ENCODE measurements around the gene RPN2.

The RPN2 gene

GRCh38 chr20:37228656-37229055 is 49.5 kb downstream of the RPN2 start:
- ATAC-seq (replicated peaks; ENCODE audit: extremely low read depth, poor library complexity, severe bottlenecking), result no peak
- no peak overlapping the region for H3K4me3 Mint-ChIP-seq
- H3K4me1 Mint-ChIP-seq, result no peaks in the 10 kb centered on the region
- peaks cover 87% of the 10 kb centered on the region for H3K36me3 Mint-ChIP-seq (ENCODE audit: insufficient read depth)
- DNase-seq (ENCODE audit: low spot score in 2 of 2), result no peak
- H3K9me3 Mint-ChIP-seq, result no peaks in the 10 kb centered on the region
- H3K27me3 Mint-ChIP-seq, result no peaks in the 10 kb centered on the region
- H3K27ac Mint-ChIP-seq (ENCODE audit: low read depth), result no peak overlapping the region

- H3K9me3 Mint-ChIP-seq, result no peaks in the 10 kb centered on the region
- H3K4me3 Mint-ChIP-seq, result no peak overlapping the region
- no peaks in the 10 kb centered on the region for H3K4me1 Mint-ChIP-seq
- peaks cover 88% of the 10 kb centered on the region for H3K36me3 Mint-ChIP-seq (ENCODE audit: insufficient read depth)
- ATAC-seq (replicated peaks; ENCODE audit: extremely low read depth, poor library complexity, severe bottlenecking), result no peak
- no peaks in the 10 kb centered on the region for H3K27me3 Mint-ChIP-seq
- H3K27ac Mint-ChIP-seq (ENCODE audit: low read depth), result no peak overlapping the region
- no peak for DNase-seq (ENCODE audit: low spot score in 2 of 2)
These were observed 50.2 kb downstream of the RPN2 start for GRCh38 chr20:37229357-37229756.

- DNase-seq (ENCODE audit: low spot score in 2 of 2) (no peak), ATAC-seq (replicated peaks; ENCODE audit: extremely low read depth, poor library complexity, severe bottlenecking) (no peak)
- Mint-ChIP-seq H3K4me1 (no peaks in the 10 kb centered on the region), H3K27ac (ENCODE audit: low read depth) (no peak overlapping the region), H3K27me3 (no peaks in the 10 kb centered on the region), H3K36me3 (ENCODE audit: insufficient read depth) (peaks cover 87% of the 10 kb centered on the region), H3K4me3 (no peak overlapping the region), H3K9me3 (no peaks in the 10 kb centered on the region)
These were observed 51.1 kb downstream of the RPN2 start for GRCh38 chr20:37230200-37230599.

- Mint-ChIP-seq H3K9me3 (no peaks in the 10 kb centered on the region), H3K4me3 (no peak overlapping the region), H3K27ac (ENCODE audit: low read depth) (no peak overlapping the region), H3K36me3 (ENCODE audit: insufficient read depth) (peaks cover 85% of the 10 kb centered on the region), H3K4me1 (no peaks in the 10 kb centered on the region), H3K27me3 (no peaks in the 10 kb centered on the region)
- no peak for DNase-seq (ENCODE audit: low spot score in 2 of 2)
- no peak for ATAC-seq (replicated peaks; ENCODE audit: extremely low read depth, poor library complexity, severe bottlenecking)
These were observed 53.0 kb downstream of the RPN2 start for GRCh38 chr20:37231947-37232630.

GRCh38 chr20:37233548-37234253 is 54.6 kb downstream of the RPN2 start:
- Mint-ChIP-seq H3K27me3 (no peaks in the 10 kb centered on the region), H3K9me3 (no peaks in the 10 kb centered on the region), H3K4me1 (no peaks in the 10 kb centered on the region), H3K36me3 (ENCODE audit: insufficient read depth) (peaks cover 83% of the 10 kb centered on the region), H3K4me3 (no peak overlapping the region), H3K27ac (ENCODE audit: low read depth) (no peak overlapping the region)
- ATAC-seq (replicated peaks; ENCODE audit: extremely low read depth, poor library complexity, severe bottlenecking), result no peak
- no peak for DNase-seq (ENCODE audit: low spot score in 2 of 2)

GRCh38 chr20:37234254-37234581 is 55.1 kb downstream of the RPN2 start:
- no peaks in the 10 kb centered on the region for H3K9me3 Mint-ChIP-seq
- H3K27ac Mint-ChIP-seq (ENCODE audit: low read depth), result no peak overlapping the region
- H3K4me3 Mint-ChIP-seq, result no peak overlapping the region
- H3K4me1 Mint-ChIP-seq, result no peaks in the 10 kb centered on the region
- peaks cover 82% of the 10 kb centered on the region for H3K36me3 Mint-ChIP-seq (ENCODE audit: insufficient read depth)
- ATAC-seq (replicated peaks; ENCODE audit: extremely low read depth, poor library complexity, severe bottlenecking) (no peak), DNase-seq (ENCODE audit: low spot score in 2 of 2) (no peak)
- no peaks in the 10 kb centered on the region for H3K27me3 Mint-ChIP-seq

- Mint-ChIP-seq H3K27ac (ENCODE audit: low read depth) (no peak overlapping the region), H3K9me3 (no peaks in the 10 kb centered on the region)
- DNase-seq (ENCODE audit: low spot score in 2 of 2), result no peak
These were observed 55.9 kb downstream of the RPN2 start for GRCh38 chr20:37235065-37235464.

GRCh38 chr20:37236462-37236861 is 57.3 kb downstream of the RPN2 start:
- peaks cover 82% of the 10 kb centered on the region for H3K36me3 Mint-ChIP-seq (ENCODE audit: insufficient read depth)
- DNase-seq (ENCODE audit: low spot score in 2 of 2), result no peak

More at GRCh38 chr20:37235065-37235464, 55.9 kb downstream of the RPN2 start:
- no peak for ATAC-seq (replicated peaks; ENCODE audit: extremely low read depth, poor library complexity, severe bottlenecking)
- H3K4me1 Mint-ChIP-seq, result no peaks in the 10 kb centered on the region
- H3K36me3 Mint-ChIP-seq (ENCODE audit: insufficient read depth), result peaks cover 82% of the 10 kb centered on the region
- no peak overlapping the region for H3K4me3 Mint-ChIP-seq
- no peaks in the 10 kb centered on the region for H3K27me3 Mint-ChIP-seq

GRCh38 chr20:37237656-37238055 is 58.5 kb downstream of the RPN2 start:
- Mint-ChIP-seq H3K9me3 (no peaks in the 10 kb centered on the region), H3K27ac (ENCODE audit: low read depth) (peak overlapping the region; percentile 25), H3K27me3 (no peaks in the 10 kb centered on the region), H3K4me3 (no peak overlapping the region), H3K4me1 (no peaks in the 10 kb centered on the region), H3K36me3 (ENCODE audit: insufficient read depth) (peaks cover 82% of the 10 kb centered on the region)
- no peak for DNase-seq (ENCODE audit: low spot score in 2 of 2)
- no peak for ATAC-seq (replicated peaks; ENCODE audit: extremely low read depth, poor library complexity, severe bottlenecking)

More at GRCh38 chr20:37236462-37236861, 57.3 kb downstream of the RPN2 start:
- Mint-ChIP-seq H3K27ac (ENCODE audit: low read depth) (no peak overlapping the region), H3K4me1 (no peaks in the 10 kb centered on the region), H3K4me3 (no peak overlapping the region), H3K27me3 (no peaks in the 10 kb centered on the region), H3K9me3 (no peaks in the 10 kb centered on the region)
- ATAC-seq (replicated peaks; ENCODE audit: extremely low read depth, poor library complexity, severe bottlenecking), result no peak

GRCh38 chr20:37238426-37238825 is 59.3 kb downstream of the RPN2 start:
- ATAC-seq (replicated peaks; ENCODE audit: extremely low read depth, poor library complexity, severe bottlenecking) (no peak), DNase-seq (ENCODE audit: low spot score in 2 of 2) (no peak)
- H3K9me3 Mint-ChIP-seq, result no peaks in the 10 kb centered on the region
- no peaks in the 10 kb centered on the region for H3K4me1 Mint-ChIP-seq
- no peak overlapping the region for H3K4me3 Mint-ChIP-seq
- peaks cover 79% of the 10 kb centered on the region for H3K36me3 Mint-ChIP-seq (ENCODE audit: insufficient read depth)
- H3K27ac Mint-ChIP-seq (ENCODE audit: low read depth), result no peak overlapping the region
- no peaks in the 10 kb centered on the region for H3K27me3 Mint-ChIP-seq

GRCh38 chr20:37238935-37239451 is 59.9 kb downstream of the RPN2 start:
- no peaks in the 10 kb centered on the region for H3K9me3 Mint-ChIP-seq
- no peak overlapping the region for H3K4me3 Mint-ChIP-seq
- H3K4me1 Mint-ChIP-seq, result no peaks in the 10 kb centered on the region
- H3K36me3 Mint-ChIP-seq (ENCODE audit: insufficient read depth), result peaks cover 74% of the 10 kb centered on the region
- ATAC-seq (replicated peaks; ENCODE audit: extremely low read depth, poor library complexity, severe bottlenecking), result no peak
- H3K27ac Mint-ChIP-seq (ENCODE audit: low read depth), result no peak overlapping the region
- DNase-seq (ENCODE audit: low spot score in 2 of 2), result no peak
- H3K27me3 Mint-ChIP-seq, result no peaks in the 10 kb centered on the region

GRCh38 chr20:37240337-37241067 is 61.4 kb downstream of the RPN2 start:
- Mint-ChIP-seq H3K4me1 (no peaks in the 10 kb centered on the region), H3K4me3 (no peak overlapping the region), H3K27ac (ENCODE audit: low read depth) (no peak overlapping the region), H3K9me3 (no peaks in the 10 kb centered on the region), H3K27me3 (no peaks in the 10 kb centered on the region), H3K36me3 (ENCODE audit: insufficient read depth) (peaks cover 60% of the 10 kb centered on the region)
- DNase-seq (ENCODE audit: low spot score in 2 of 2) (no peak), ATAC-seq (replicated peaks; ENCODE audit: extremely low read depth, poor library complexity, severe bottlenecking) (no peak)

- Mint-ChIP-seq H3K27me3 (no peaks in the 10 kb centered on the region), H3K4me1 (no peaks in the 10 kb centered on the region), H3K36me3 (ENCODE audit: insufficient read depth) (peaks cover 46% of the 10 kb centered on the region), H3K9me3 (no peaks in the 10 kb centered on the region), H3K4me3 (no peak overlapping the region), H3K27ac (ENCODE audit: low read depth) (no peak overlapping the region)
- DNase-seq (ENCODE audit: low spot score in 2 of 2) (no peak), ATAC-seq (replicated peaks; ENCODE audit: extremely low read depth, poor library complexity, severe bottlenecking) (no peak)
These were observed 63.4 kb downstream of the RPN2 start for GRCh38 chr20:37242503-37242902.
